CD4-positive, alpha-beta T cell treated with Interleukin-6 for 4 hours (primary cell): ENCODE results near the gene TMEM59L.
"Not testable (repeated sequence)": the region's sequence is repeated elsewhere in the genome, so short reads cannot be mapped to it uniquely, and the experiment has no call there.

Source experiments
- DNase-seq: peaks from one replicate; pipeline ENCODE4 v3.0.0-alpha.2; 2020; ENCODE audit warnings: mixed read lengths

Gene TMEM59L

DNA sequence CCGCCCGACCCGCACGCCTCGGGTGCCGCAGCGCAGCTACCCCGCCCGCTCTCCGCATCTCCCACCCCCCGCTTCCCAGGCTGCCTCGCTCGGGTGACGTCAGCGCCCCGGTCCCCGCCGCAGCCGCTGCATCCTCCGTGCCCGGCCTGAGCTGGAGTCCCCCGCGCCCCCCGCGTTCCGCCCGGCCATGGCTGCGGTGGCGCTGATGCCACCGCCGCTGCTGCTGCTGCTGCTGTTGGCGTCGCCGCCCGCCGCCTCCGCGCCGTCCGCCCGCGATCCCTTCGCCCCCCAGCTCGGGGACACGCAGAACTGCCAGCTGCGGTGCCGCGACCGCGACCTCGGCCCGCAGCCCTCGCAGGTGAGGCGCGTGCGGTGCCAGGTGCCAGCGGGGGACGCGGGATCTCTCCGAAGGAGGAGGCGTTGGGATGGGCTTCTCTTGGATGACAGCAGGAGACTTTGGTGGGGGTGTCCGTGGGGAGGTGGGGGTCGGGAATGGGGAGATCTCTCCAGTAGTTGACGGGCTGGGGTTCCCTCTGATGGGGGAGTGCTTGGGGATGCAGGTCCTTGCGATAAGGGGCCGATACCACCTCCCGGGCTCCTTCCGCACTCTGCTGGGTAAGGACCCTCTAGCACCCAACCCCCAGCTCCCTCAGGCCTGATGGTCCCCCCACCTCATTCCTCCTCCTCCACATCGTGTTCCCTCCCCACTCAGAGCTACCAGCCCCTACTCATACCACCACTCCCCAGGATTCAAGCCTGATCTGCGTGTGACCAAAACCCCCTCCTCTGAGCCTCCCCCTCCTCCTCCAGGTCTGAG, at the start of gene TMEM59L:
Gene TMEM59L, plus strand, starts transcription at position 99 of the 817 bp plus-strand sequence. Its CDS starts 89 bp downstream, at position 188.
- DNase-seq: peak; percentile 71

DNA sequence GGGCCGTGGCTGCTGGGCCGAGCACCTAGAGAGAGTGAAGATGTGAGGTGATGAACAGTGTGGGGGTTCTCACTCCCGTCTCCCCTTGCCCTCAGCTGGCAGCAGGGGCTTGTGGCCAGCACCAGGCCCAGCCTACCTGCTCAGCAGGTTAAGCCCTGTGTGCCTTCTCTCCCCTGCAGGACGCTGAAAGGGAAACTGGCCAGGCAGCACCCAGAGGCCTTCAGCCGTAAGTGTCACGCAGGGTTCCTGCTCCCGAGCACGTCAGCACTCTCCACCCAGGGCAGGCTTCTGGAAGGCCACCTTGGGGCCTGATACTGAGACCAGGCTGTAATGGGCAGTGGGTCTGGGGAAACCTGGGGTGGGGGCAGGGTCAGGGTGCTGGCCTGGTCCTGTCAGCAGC, 45.7 kb upstream of the TMEM59L start:
- no peak for DNase-seq

DNA sequence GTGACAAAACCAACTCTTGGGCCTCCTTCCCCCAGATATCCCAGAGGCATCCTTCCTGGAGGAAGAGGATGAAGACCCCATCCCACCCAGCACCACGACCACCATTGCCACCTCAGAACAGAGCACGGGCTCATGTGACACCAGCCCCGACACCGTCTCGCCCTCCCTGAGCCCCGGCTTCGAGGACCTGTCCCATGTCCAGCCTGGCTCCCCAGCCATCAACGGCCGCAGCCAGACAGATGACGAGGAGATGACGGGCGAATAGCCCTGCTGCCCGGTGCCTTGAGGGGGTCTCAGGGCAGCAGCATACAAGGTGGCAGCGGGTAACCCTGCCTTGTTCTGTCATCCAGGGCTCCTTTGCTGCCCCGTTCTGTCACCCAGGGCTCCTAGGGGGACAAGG, 44.3 kb upstream of the TMEM59L start:
- DNase-seq: no peak

DNA sequence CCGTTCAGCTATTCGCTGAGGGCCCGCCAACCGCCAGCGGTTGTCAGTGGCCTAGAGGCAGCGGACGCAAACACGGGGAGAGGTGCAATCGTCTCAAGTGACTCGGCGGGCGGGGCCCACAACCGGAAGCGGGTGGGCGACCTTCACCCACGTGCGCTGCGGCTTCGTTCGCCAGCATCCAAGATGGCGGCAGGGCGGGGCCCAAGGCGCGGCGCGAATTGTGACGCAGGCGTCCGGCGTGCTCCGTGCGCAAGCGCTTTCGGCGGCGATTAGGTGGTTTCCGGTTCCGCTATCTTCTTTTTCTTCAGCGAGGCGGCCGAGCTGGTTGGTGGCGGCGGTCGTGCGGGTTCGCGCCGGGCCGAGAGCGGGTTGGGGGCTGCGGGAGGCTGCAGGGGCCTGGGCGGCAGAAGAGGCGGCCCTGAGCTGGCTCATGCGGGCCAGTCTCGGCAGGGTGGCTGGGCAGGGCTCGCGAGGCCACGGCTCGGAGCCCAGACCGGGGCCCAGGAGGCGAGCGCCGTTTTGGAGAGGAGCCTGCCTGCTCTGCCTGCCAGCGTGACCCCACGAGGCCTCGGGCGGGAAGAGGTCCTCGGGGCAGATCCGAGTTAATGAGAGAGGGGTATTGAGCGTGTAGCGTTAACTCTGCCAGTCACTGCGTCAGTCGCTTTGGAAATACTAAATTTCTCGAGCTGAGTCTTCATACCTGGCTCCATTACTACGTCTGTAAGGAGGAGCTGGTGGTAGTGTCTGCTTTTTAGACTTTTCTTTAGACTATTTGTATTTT, 40.9 kb upstream of the TMEM59L start, which contains the start of gene UBA52:
Gene UBA52, plus strand, starts transcription at position 294 of the 781 bp plus-strand sequence. CDS start 1,444 bp downstream, outside the sequence.
- peak; percentile 99 for DNase-seq

DNA sequence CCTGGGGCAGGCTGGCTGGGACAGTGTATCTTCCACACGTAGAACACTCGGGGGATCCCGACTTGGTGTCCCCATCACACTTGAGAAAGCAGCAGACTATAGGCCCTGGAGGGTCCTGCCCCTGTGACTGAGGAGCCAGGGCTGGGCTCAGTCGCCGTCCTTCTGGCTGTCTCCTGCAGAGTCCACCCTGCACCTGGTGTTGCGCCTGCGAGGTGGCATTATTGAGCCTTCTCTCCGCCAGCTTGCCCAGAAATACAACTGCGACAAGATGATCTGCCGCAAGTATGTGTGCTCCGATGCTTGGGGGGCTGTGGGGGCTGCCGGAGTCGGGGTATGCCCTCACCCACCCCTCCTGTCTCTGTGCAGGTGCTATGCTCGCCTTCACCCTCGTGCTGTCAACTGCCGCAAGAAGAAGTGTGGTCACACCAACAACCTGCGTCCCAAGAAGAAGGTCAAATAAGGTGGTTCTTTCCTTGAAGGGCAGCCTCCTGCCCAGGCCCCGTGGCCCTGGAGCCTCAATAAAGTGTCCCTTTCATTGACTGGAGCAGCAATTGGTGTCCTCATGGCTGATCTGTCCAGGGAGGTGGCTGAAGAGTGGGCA, 37.9 kb upstream of the TMEM59L start:
- no peak for DNase-seq

DNA sequence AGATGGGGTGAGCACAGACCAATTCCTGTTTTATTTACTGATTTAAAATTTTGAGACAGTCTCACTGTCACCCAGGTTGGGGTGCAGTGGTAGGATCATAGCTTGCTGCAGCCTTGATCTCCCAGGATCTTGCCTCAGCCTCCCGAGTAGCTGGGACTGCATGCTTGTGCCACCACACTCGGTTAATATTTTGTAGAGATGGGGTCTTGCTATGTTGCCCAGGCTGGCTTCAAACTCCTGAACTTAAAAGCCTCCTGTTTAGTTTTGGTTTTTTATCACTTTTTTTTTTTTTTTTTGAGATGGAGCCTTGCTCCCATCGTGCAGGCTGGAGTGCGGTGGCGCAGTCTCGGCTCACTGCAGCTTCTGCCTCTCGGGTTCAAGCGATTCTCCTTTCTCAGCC, 36.3 kb upstream of the TMEM59L start:
- no peak for DNase-seq

DNA sequence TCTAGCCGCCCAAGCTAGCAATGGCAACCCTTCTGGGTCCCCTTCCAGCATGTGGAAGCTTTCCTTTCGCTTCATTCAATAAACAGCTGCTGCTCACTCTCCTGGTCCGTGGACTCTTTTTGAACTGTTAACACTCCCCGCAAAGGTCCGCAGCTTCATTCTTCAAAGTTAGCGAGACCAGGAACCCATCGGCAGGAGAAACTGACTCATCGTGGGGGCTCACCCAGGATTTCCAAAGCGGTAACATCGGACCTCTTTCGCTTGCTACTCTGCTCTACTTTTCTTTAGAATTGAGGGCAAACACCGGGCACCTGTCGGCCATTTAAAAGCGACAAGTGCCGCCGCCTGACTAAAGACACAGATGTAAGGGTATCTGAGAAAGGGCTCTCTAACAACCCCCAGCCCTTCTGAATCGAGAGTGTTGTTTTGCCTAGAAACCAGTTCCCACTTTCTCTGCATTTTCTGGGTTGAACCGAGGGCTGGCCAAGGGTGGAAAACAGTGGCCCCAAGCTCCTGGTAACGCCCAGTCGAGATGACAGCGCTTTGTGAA, 35.2 kb upstream of the TMEM59L start:
- DNase-seq: no peak

DNA sequence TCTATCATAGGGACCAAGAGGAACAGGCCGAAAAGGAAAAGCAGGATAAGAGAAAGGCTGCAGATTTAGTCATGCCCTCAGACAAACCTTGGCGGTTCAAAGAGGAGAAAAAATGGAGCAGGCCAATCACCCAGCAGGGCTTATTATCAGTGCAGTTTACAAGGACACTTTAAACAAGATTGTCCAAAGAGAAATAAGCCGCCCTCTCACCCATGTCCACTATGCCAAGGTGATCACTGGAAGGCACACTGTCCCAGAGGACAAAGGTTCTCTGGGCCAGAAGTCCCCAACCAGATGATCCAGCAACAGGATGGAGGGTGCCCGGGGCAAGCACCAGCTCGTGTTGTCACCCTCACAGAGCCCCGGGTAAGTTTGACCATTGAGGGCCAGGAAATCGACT, 32.4 kb upstream of the TMEM59L start:
- no peak for DNase-seq

DNA sequence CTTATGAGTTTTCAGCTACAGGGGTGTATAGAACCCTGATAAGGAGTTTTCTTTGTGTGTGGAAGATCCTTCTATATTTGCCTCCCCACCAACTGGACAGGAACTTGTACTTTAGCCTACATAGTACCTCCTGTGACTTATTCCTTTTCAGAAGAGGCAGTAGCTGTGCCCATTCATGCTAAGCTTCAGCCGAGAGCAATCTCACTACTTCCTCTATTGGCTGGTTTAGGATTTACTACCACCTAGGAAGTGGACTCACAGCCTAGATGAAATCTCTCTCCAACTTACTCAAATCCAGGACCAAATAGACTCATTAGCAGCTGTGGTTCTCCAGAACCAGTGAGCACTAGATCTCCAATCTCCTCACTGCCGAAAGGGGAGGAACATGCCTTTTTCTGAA, 26.4 kb upstream of the TMEM59L start:
- no peak for DNase-seq

DNA sequence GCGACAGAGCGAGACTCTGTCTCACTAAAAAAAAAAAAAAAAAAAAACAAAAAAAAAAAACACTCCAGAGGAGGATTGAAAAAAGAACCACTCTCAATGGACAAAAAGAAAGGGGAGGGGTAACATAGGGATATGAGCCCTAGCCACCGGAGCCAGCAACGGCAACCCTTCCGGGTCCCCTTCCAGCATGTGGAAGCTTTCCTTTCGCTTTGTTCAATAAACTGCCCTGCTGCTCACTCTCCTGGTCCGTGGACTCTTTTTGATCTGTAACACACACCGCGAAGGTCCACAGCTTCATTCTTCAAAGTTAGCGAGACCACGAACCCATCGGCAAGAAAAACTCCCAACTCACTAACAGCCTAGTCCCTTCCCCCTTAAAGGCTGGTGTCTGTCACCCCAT, 25.1 kb upstream of the TMEM59L start:
- DNase-seq: no peak

DNA sequence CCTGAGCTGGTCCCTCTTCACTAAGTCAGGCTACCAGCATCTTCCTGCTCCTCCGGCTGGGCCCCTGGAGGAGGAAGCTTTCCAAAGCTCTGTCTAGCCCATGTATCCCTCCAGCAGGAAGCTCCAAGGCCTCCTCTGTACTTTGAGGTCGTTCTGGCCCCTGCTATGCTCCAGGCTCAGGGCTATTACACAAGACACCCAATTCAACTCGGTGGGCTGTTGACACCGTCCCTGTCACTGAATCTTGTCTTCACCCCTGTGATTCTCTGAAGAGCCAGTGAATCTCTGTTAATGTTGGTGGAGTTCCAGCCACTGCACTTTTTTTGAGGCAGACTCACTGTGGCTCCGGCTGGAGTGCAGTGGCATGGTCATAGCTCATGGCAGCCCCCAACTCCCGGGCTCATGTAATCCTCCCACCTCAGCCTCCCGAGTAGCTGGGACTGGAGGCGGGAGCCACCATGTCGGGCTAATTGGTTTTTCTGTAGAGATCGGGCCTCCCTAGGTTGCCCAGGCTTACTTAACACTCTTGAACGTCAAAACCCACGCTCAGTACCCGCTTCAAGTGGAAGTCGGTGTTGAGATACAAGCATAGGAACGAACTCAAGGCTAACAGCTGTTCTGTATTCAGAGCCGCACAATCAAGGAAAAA, 24.6 kb upstream of the TMEM59L start:
- DNase-seq: no peak

DNA sequence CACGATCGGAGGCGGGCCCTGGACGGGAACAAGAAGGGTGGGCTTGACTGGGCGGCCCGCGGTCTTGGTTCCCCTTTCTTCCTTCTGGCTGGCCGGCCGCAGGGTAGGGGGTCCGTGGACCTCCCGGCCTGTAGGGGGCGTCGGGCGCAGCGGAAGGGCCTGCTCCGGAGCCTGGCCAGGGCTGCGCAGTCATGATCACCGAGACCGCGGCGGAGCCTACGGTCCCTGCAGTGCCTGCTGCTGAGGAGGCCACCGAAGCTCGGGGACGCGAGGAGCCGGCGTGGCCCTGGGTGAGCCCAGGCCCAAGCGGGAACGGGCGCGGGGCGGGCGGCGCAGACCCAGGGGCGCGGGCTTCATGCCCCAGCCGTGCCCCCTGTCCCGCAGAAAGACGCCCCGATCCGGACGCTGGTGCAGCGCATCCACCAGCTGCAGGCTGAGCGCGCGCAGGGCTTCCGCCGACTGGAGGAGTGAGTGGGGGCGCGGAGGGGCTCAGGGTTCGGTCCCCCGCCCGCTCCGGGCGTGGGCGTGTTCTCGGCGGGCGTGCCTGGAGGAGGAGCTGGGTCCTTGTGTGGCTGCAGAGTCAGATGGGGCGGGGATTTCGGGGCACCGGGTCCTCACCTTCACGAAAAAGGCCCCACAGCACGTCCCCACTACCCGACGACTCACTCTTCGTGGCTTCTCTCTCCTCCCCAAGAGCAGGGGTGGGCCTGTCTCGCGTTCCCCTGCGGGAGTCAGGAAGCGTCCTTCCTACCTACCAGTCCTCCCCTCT, 23.9 kb upstream of the TMEM59L start, which contains the start of gene REX1BD:
Gene REX1BD, plus strand, starts transcription at position 188 of the 769 bp plus-strand sequence. Its CDS starts 4 bp downstream, at position 192.
- peak; percentile 94 for DNase-seq

DNA sequence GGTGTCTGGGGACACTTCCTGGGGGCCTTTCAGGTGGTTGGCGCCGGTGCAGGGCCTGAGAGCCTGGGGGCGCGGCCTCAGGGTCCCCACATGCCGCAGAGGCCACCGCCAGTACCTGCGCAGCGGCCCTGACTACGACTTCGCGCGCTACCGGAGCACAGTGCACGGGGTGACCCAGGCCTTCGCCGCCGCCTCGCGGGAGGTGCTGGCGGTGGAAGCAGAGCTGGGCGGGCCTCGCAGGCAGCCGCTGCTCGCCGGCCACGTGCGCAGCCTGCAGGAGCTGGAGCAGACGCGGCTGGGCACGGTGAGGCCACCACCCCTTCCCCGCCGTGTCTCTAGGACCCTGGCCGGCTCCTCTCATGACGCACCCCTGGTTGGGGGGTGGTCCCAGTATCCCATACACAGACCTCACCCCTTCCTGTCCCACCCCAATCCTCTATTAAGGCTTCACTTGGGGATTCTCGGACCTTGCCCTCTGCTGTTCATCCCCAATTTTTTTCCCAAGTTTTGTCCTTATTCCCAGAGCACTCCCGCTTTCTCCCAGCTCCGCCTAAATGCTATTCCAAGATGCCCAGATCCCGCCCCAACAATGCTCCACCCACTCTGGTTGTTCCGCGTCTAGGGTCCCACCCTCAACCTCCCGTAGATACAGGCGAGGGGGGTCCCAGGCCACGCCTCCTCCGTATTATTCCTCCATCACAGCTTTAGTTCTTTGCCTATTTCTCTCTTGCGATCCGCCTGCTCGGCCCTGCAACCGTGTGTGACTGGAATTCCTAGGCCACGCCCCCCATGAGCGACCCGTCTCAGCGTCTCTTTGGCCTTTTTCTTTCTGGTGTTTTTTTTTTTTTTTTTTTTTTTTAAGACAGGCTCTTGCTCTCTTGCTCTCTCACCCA, 23.0 kb upstream of the TMEM59L start:
- peak; percentile 71 for DNase-seq

DNA sequence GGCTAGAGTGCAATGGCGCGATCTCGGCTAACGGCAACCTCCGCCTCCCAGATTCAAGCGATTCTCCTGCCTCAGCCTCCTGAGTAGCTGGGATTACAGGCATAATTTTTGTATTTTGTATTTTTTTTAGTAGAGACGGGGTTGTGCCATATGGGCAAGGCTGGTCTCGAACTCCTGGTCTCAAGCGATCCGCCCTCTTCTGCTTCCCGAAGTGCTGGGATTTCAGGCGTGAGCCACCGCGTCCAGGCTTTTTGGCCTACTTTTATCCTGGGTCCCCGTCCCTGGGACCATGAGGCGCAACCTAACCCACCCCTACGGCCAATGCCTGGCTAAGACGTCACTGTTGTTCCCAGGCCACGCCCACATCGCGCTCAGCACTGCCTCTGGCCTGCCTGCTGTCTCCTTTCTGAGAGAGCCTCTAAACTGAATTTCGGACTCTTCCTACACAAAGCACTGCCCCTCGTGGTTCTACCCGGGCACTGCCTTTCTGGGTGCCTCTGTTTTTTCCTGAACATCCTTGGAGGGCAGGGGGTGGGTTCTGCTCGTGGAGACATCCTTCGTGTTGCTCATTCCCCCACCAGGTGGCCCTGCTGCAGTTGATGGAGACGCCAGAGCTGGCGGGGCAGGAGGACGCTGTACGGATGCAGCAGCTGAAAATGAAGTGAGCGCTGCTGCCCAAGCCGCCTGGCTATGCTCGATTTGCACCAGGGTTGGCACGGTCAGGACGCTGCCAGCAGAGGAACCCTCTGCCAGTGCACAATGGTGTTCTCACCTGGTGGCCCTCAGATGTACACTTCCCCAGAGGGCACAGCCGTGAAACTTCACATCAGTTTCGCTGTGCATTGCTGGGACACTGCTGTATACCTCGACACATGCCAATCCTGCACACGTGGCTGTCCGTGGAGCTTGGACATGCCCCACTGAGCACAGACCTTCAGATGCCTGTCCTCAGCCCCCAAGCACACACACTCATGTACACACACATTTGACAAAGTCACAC, 22.1 kb upstream of the TMEM59L start:
- DNase-seq: peak; percentile 52

DNA sequence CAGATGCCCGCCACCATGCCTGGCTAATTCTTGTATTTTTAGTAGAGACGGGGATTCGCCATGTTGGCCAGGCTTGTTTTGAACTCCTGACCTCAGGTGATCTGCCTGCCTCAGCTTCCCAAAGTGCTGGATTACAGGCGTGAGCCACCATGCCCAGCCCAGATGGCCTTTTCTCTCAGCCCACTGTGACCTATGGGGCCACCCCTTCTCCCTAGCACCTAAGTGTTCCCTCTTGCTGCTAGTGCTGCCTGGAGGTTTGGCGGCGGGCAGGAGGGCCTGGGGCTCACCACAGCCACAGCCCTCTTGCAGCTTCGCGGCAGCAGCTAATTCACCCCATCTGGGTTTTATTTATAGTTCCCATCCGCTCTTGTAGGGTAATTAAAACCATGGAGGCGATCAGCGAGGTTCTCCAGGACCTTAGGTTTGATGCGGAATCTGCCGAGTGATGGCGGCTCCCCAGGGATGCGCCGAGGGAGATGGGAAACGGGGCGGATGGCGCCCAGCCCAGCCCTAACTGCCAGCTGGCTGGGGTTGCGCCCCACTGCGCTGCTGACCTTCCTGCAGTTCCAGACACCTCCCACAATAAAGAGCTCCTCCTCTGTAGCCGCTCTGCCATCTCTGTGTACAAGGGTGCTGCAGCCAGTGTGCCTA, 20.8 kb upstream of the TMEM59L start:
- no peak for DNase-seq

DNA sequence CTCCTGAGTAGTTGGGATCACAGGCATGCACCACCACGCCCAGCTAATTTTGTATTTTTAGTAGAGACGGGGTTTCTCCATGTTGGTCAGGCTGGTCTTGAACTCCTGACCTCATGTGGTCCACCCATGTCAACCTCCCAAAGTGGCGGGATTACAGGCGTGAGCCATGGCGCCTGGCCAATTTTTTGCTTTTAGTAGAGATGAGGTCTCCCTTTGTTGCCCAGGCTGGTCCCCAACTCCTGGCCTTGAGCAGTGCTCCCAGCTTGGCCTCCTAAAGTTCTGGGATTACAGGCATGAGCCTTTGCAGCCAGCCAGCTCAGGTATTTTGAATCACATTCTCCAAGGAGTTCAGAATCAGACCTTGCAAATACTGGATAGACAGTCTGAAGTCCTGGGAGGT, 19.9 kb upstream of the TMEM59L start:
- not testable (repeated sequence) for DNase-seq

DNA sequence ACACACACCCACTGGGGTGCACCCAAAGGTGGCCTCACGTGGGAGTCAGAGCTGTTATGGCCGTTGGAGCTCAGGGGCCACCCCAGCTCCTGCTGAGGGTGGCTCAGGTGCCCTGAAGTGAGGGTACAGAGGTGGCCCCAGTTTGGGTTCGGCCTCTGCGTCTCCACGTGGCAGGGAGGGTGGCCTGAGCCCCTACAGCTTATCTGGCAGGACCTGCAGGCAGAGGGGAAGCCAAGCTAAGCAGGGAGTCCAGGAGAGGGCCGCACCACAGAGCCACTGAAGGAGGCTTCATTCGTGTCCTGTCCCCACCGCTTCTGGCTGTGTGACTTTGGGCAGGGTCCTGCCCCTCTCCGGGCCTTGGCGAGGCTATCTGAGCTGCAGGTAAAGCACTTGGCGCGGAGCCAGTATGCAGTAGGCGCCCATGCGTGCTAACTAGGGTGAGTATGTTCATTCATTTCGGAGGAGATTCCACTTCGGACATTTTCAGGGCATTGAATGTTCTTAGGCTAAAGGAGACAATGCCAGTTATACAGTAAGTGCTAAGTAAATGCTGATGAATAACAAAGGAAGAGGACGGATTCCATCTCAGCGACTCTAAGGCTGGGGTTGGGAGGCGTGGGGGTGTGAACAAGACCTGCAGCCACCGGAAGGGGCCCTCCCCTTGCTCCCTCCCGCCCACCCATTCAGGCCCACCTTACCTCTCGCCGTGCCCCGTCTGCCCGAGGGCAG, 19.1 kb upstream of the TMEM59L start:
- DNase-seq: no peak
